Activated CD4-positive, alpha-beta T cell treated with anti-CD3 and anti-CD28 coated beads, Interleukin-10, Interleukin-2, amounts not matched to agents 100 ng/mL and 50 ng/mL, durations not matched to agents 16 hours and 8 hours (primary cell): ENCODE data around the gene ABCC2.
"Not testable (repeated sequence)": the region's sequence is repeated elsewhere in the genome, so short reads cannot be mapped to it uniquely, and the experiment has no call there.

Source experiments
- DNase-seq: peaks from one replicate; pipeline ENCODE4 v3.0.0-alpha.2; 2020

ABCC2 gene

GRCh38 chr10:99809931-99810615, 27.6 kb downstream of the ABCC2 start:
- DNase-seq = no peak

DNA sequence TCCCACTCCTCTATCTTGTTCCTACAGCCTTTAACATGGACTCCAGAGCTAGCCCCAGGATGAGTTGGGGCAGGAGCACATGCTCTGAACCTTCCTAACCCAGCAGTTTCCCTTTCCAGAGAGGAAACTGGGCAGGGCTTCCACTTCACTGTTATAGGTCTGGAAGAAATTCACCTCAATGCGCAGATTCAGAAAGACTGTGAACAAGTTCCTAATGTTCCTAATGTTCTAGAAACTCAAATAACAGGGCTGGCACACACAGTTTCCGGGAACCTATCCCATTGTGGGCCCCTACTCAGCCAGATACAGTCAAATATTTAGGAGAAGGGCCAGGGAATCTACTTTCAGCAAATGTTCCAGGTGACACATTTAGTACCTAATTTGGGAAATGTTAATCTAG, 29.7 kb downstream of the ABCC2 start:
- no peak for DNase-seq

GRCh38 chr10:99814143-99814542, 31.7 kb downstream of the ABCC2 start:
- DNase-seq = no peak

DNA sequence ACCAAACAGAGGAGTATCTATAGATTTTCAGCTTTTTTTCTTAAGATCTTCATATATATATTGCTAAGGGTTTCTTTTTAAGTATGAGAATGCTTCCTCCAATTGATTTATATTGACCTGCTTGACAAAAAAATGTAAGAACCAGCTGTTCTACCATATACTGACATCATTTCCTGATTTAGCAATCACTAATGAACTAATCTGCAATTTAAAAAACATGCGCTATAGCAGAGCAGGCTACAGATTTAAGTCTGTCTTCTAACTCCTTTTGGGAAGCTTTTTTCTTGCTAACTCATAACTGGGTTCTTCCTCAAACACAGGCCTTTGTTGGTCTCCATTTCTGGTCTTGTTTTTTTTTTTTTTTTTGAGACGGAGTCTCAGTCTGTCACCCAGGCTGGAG, 33.2 kb downstream of the ABCC2 start:
- DNase-seq = no peak

DNA sequence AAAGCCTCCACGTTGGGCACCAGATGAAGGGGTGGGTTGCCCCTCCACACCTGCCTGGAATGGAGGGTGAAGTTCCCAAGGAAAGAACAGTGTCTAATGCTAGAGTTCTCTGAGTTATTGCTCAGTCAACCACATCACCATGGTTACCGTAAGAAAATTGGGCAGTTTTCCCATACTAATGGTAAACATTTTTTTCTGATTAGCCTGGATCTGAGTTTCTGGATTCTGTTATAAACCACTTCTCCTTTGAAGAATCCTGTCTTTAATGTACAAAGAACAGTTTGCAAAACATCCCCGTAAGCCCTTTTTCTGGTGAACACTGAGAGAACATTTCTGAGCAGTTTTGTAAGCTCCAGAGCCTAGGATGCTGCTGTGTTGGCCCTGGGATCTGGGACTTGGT, 45.5 kb downstream of the ABCC2 start:
- no peak for DNase-seq

- DNase-seq = peak; percentile 58
These were observed 46.0 kb downstream of the ABCC2 start for GRCh38 chr10:99828464-99828863.

GRCh38 chr10:99832439-99832838, 50.0 kb downstream of the ABCC2 start:
- DNase-seq = no peak

GRCh38 chr10:99834410-99834809, 52.0 kb downstream of the ABCC2 start:
- peak; percentile 35 for DNase-seq

GRCh38 chr10:99835947-99836346, 53.5 kb downstream of the ABCC2 start:
- DNase-seq = no peak

DNA sequence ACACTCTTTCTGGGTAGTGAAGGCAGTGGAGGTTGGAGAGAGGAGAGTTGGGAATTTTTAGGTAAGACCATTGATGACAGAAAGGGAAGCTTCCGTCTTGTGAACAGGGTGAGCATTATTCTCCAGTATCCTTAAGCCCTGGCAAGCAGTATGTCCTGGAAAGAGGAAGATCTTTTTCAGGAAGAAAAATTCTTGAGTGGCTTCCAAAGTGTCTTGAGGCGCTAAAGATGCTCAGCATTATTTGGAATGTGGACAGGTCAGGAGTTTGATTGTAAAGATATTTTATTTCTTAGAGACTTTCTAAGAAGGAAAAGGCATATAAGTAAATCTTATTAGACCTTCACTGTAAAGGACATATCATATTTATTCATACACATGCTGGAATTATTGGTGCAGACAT, 54.3 kb downstream of the ABCC2 start:
- DNase-seq = no peak

GRCh38 chr10:99840859-99841258, 58.4 kb downstream of the ABCC2 start:
- DNase-seq = not testable (repeated sequence)

DNA sequence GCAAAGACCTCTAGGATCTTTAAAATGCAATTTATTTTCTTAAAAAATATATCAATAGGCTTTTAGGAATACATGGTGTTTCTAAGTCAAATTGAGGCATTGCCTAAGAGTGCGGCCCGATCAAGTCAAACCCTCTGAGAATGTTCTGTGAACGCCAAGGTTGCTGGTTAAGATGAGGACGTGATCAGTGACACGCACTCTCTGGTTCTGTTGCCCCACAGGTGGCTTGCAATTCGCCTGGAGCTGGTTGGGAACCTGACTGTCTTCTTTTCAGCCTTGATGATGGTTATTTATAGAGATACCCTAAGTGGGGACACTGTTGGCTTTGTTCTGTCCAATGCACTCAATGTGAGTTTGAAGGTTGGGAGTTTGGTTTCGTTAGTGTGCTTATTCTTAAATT, 59.3 kb downstream of the ABCC2 start:
- DNase-seq = no peak

DNA sequence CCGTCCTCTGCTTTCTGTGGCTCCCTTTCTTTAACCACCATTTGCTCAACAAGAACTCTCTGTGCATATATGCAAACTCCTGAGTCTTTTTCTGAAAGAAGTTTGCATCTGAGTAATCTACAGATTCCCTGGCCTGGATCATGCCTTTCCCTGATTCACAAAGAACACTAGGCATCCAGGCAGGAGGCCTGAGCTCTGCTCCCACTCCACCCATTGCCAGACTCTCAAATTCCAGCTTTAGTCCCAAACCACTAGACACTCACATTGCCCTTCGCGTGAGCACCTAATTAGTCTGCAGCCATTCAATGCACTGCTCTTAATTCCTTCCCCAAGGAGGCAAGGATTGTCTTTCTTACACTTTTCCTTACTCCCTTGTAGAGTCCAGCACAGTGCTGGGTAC, 60.9 kb downstream of the ABCC2 start:
- DNase-seq = no peak

GRCh38 chr10:99844433-99844955, 62.1 kb downstream of the ABCC2 start:
- DNase-seq = no peak

DNA sequence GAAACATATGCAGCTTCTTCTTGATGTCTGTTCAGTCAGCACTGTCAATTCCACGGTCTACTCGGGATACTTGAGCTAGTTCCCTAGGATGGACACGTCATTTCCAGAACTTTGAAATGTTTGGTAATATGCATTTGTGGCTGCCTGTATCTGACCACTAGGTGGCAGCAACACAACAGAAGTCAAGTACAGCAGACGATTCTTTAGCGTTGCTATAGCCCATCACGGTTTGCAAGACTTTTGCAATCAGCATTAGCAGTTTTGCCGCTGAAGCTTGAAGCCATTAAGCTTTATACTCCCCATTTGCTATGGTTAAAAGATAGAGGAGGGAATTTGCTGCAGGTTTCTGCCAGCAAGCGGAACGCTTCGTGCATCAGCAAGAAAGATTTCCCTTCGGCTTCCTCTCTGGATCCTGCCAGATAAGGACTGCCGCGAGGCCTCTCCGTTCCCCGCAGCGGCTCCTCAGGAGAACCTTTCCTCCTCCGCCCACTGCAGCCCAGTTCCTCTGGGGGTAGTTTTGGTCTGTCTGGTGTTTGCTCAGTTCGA, 63.5 kb downstream of the ABCC2 start:
- DNase-seq = peak; percentile 86

- no peak for DNase-seq
These were observed 66.6 kb downstream of the ABCC2 start for GRCh38 chr10:99849057-99849456.

DNA sequence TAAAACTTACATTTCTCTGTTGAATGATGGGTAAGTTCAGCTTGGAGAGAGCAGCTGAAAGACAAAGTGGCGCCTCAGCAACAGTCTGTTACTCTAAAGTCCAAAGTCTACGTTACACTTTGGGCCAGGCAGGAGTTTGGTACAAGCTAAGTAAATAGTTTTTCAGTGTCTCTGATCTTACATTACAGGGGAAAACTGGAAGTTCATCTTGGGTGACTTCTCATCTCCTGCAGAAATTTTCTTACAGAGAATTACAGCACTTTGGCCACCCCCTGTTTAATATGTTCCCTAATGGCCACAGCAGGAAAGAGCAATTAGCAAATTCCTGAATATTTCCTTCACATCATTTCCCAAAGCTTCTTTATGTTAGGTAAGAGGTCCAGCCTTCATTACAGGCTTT, 67.1 kb downstream of the ABCC2 start:
- DNase-seq = no peak

GRCh38 chr10:99850021-99850766, 67.8 kb downstream of the ABCC2 start:
- DNase-seq = no peak

DNA sequence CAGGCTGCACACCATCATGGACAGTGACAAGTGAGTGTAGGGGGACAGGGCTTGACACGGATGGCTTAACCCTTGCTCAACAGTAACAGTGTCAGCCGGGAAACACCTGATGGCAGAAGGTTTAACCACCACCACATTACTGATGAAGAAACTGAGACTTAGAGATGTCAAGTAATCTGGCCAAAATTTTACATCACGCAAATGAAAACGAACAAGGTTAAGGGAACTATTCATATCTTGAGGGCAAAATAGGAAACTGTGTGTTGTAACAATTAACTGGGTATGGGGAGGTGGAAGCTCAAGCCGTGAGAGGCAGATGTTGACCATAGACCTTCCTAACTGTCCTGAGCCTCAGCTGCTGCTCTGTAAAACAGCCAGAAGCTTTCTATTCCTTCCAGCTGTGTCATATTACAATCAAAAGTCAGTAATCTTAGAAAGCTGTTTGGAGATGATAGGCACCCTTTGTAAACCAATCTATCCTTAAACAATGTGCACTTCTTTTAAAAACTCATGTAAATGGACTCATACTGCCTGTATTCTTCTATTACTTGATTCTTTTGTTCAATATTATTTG, 68.4 kb downstream of the ABCC2 start:
- DNase-seq = no peak

DNA sequence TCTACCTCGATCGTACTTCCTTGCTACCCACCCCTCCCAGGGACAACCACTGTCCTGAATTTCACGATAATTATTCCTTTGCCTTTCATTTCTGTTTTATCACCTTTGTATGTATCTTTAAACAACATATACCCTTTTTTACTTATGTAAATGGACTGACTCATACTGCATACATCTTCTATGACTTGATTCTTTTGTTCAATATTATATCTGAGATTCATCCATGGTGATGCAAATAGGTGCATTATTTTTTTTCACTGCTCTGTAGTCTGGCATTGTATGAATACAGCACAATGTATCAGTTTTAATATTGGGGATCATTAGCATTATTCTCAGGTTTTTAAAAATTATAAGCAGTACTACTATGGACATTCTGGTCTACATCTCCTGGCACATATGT, 69.4 kb downstream of the ABCC2 start:
- no peak for DNase-seq

DNA sequence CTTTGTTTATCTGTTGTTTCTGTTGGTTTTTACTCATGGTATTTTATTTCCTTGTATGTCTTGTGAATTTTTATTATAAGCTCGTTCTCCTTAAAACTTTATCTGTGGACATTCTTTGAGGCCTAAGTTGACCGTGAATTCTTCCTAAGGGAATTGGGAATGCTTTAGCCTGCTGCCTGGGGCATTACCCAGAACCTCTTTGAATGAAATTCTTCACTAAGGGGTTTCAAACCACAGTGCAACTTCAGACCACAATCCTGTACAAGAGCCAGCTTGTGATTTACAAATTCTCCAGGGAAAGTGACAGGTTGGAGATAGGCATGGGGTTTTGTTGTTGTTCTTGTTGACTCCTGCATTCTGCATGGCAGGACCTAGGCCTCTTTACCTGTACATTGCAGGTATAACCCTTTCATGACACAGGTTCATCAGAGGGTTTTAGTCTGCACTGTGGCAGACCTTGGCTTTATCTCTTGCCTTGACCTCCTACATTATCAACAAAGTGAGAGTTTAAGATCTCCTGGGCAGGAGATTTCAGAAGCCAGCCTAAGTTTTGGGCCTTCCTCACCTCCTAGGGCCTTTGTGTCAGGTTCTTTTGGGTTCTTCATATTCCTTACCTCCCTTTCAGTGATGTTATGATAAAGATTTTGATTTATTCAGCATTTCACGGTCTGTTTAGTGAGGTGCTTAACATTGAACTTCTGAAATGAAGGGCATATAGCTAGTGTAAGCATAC, 70.2 kb downstream of the ABCC2 start:
- DNase-seq = no peak

DNA sequence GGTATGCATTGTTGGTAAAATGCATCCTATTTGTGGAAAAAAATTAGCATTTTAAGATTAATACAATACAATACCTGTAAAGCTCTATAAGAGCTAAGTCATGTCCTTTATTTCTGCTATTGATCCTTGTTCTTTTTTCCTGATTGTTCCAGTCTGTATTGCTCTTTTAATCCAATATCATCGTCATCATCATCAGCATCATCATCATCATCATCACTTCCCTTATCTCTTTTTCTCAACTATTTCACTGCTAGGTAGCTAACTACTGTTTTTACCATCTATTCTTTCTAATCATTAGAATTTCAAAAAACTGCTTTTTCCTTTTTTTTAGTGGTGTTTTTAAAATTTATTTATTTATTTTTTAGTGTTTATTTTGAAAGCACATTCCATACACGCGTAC, 71.2 kb downstream of the ABCC2 start:
- no peak for DNase-seq

- no peak for DNase-seq
These were observed 72.4 kb downstream of the ABCC2 start for GRCh38 chr10:99854860-99855259.
